B cell (primary cell): ENCODE results near the gene TRPV5. TPM values are rescaled to one million over a fixed set of nuclear protein-coding genes. Genes with fewer than 3 reads are reported as not detected.

Experiments
- ATAC-seq: fragments of 200-7000 bp; cut with Tn5 transposase; one replicate; pipeline ENCODE4 v1.10.0; 2021; ENCODE audit warnings: low read depth, mild to moderate bottlenecking, moderate number of reproducible peaks, moderate library complexity
- CTCF ChIA-PET: fragments of 350-600 bp; sonication (Branson Sonifier 250); formaldehyde crosslinking; loops from one replicate; lab custom pipeline; 2021; ENCODE audit warnings: antibody characterized with exemption, inconsistent platforms; lab: Charles Lee
- POLR2A ChIA-PET: fragments of 350-600 bp; sonication (Branson Sonifier 250); formaldehyde crosslinking; loops from one replicate; lab custom pipeline; 2021; ENCODE audit warnings: antibody characterized with exemption; lab: Charles Lee
- DNase-seq: peaks from one replicate; pipeline ENCODE4 v3.0.0; 2013
- H2AFZ ChIP-seq: 2 replicates; pipeline ENCODE4 v1.6.1; 2012; ENCODE audit warnings: mild to moderate bottlenecking, low read depth, low read length; ENCODE audit not compliant: insufficient read depth, poor library complexity, severe bottlenecking
- H3K27ac ChIP-seq, 2 donors: 1 replicate in 1 of 2; 2 replicates in 1 of 2; pipeline ENCODE4 v1.5.1; 2012 to 2013; ENCODE audit warnings: low read length in 2 of 2, mild to moderate bottlenecking in 2 of 2, moderate library complexity in 1 of 2
- H3K27me3 ChIP-seq, 4 experiments: fragments of 200-600 bp in 1 of 4; sonication (generic) in 1 of 4; replicated peaks in 1 of 4; 1 replicate in 2 of 4; 2 replicates in 2 of 4; pipeline versions ENCODE4 v1.6.1 to v1.7.0; 2013 to 2016; ENCODE audit warnings: low read length in 3 of 4, mild to moderate bottlenecking in 2 of 4, mixed read lengths in 1 of 4, moderate library complexity in 1 of 4; ENCODE audit not compliant: insufficient read depth in 4 of 4, control insufficient read depth in 3 of 4; ENCODE audit errors: control extremely low read depth in 1 of 4
- H3K36me3 ChIP-seq, 2 experiments: replicated peaks in 1 of 2; 1 replicate in 1 of 2; 2 replicates in 1 of 2; pipeline versions ENCODE4 v1.6.1 to v1.7.1; 2013; ENCODE audit warnings: low read length in 1 of 2; ENCODE audit not compliant: insufficient read depth in 2 of 2, control insufficient read depth in 1 of 2; ENCODE audit errors: control extremely low read depth in 1 of 2, extremely low read depth in 1 of 2
- H3K4me1 ChIP-seq, 2 donors: fragments of 200-600 bp in 1 of 2; sonication (generic) in 1 of 2; 1 replicate in 1 of 2; 2 replicates in 1 of 2; pipeline versions ENCODE4 v1.5.1 to v1.6.1; 2013 to 2017; ENCODE audit warnings: low read length in 2 of 2; ENCODE audit not compliant: control insufficient read depth in 2 of 2, insufficient read depth in 2 of 2
- H3K4me2 ChIP-seq: replicated peaks from 2 replicates; pipeline ENCODE3; 2012; ENCODE audit warnings: mild to moderate bottlenecking, low read depth, low read length; ENCODE audit not compliant: poor library complexity, severe bottlenecking
- H3K4me3 ChIP-seq, 5 experiments: fragments of 200-600 bp in 1 of 5; sonication (generic) in 1 of 5; 1 replicate in 3 of 5; 2 replicates in 2 of 5; pipeline versions ENCODE4 v1.5.1 to v1.7.0; 2011 to 2016; ENCODE audit warnings: low read length in 4 of 5, mild to moderate bottlenecking in 4 of 5, low read depth in 2 of 5, control low read depth in 1 of 5, moderate library complexity in 1 of 5; ENCODE audit not compliant: insufficient read depth in 1 of 5; ENCODE audit errors: control extremely low read depth in 1 of 5, extremely low read depth in 1 of 5
- H3K79me2 ChIP-seq: fragments of 200-600 bp; sonication (generic); one replicate; pipeline ENCODE4 v1.6.0; 2016; ENCODE audit warnings: low read length; ENCODE audit not compliant: control insufficient read depth, insufficient read depth
- H3K9ac ChIP-seq: fragments of 200-600 bp; sonication (generic); 2 replicates; pipeline ENCODE4 v1.6.1; 2017; ENCODE audit warnings: mild to moderate bottlenecking, low read length, moderate library complexity
- H3K9me3 ChIP-seq, 3 donors: one replicate each; pipeline versions ENCODE4 v1.6.1 to v1.7.1; 2013; ENCODE audit warnings: low read length in 2 of 3; ENCODE audit not compliant: control insufficient read depth in 2 of 3, insufficient read depth in 1 of 3; ENCODE audit errors: control extremely low read depth in 1 of 3
- H4K20me1 ChIP-seq: 2 replicates; pipeline ENCODE4 v1.6.0; 2012; ENCODE audit warnings: mild to moderate bottlenecking, low read length; ENCODE audit not compliant: insufficient read depth, control insufficient read depth, poor library complexity, severe bottlenecking
- H3K27ac Mint-ChIP-seq: one replicate; pipeline ENCODE4 v1.8.0; 2021; ENCODE audit warnings: mixed read lengths
- H3K27me3 Mint-ChIP-seq: one replicate; pipeline ENCODE4 v1.8.0; 2021; ENCODE audit warnings: mixed read lengths
- H3K4me1 Mint-ChIP-seq: one replicate; pipeline ENCODE4 v1.8.0; 2021; ENCODE audit warnings: mixed read lengths
- H3K4me3 Mint-ChIP-seq: one replicate; pipeline ENCODE4 v1.8.0; 2021; ENCODE audit warnings: mixed read lengths
- H3K9me3 Mint-ChIP-seq: one replicate; pipeline ENCODE4 v1.8.0; 2022; ENCODE audit warnings: mixed read lengths; ENCODE audit not compliant: insufficient read depth
- EZH2 ChIP-seq: IDR thresholded peaks from 2 replicates; pipeline ENCODE4 v1.6.1; 2012; ENCODE audit warnings: borderline replicate concordance, low read depth, mild to moderate bottlenecking, moderate library complexity, low read length; ENCODE audit not compliant: insufficient read depth, poor library complexity, severe bottlenecking
- WGBS: methylation state at CpG from one replicate; pipeline ENCODE4 v1.1.5; 2013; ENCODE audit warnings: missing lambda C conversion rate; ENCODE audit not compliant: insufficient coverage; 5-methylcytosine and 5-hydroxymethylcytosine counted together
- intact Hi-C: fragments of 100-400 bp; cut with micrococcal nuclease; formaldehyde crosslinking; loops from one replicate; pipeline ENCODE4 v1.10.0; 2022
- polyA plus RNA-seq: library from polyadenylated mRNA; depleted of rRNA; stranded (reverse); fragments of >200 nt; gene quantifications from 2 replicates; pipeline ENCODE4 v1.2.3, GENCODE V29; 2012
- total RNA-seq, 2 donors: library from RNA; stranded (reverse); fragments of 120-200 nt in 1 of 2; gene quantifications; 1 replicate in 1 of 2; 2 replicates in 1 of 2; pipeline versions ENCODE4 v1.2.3 to v1.2.4, GENCODE V29; 2013 to 2022
- TF ChIP-seq, protein P1 (sequence below): fragments of 200-600 bp; IDR thresholded peaks from one replicate; pipeline ENCODE4 v1.8.0; 2022; ENCODE audit warnings: antibody characterized with exemption, mild to moderate bottlenecking

TRPV5 gene
- total and polyA plus RNA-seq, 2 donors (not counting 1 experiment from before 2014, with no cell fraction given): 0.03 TPM; not detected in 1

DNA sequence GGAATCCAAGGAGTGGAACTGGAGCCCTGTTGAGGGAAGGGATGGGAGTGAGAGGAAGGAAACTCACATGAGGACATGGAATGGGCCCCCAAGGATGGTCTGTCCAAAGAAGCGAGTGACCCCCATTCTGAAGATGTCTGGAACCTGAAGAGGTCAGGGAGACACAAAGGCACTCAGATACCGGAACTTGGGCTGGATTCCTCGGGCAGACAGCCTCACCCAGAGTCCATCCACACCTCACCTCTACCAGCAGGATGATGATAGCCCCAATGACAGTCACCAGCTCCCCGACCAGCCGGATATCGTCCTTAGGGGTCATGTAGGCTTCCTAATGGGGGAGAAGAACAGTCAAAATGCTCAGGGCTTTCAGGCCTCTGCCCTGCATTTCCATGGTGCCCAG lies 58.7 kb downstream of the TRPV5 start:
- H3K9me3 ChIP-seq: peaks cover 0 to 15% (median 0%) of the 10 kb centered on the region in 3 donors
- CTCF ChIA-PET: no interaction called here
- H3K27me3 Mint-ChIP-seq: peaks cover 11% of the 10 kb centered on the region

DNA sequence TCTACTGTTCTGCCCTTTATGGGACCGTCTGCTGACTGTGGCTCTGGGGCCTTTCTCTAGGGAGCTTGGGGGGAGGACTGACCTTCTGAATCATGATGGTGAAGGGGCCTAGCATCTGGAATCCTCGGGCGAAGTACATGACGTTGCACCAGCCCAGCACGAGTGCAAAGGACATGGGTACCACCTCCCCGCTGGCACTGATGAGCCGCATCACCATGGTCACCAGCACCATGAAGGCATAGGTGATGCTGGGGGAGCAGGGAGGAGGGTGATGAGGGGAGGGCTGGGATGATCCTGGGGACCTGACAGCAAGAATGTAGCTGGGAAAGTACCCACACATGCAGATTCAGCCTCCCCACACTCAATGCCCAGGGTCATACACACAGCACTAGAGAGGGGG lies 59.1 kb downstream of the TRPV5 start:
- Mint-ChIP-seq H3K27me3 (peaks cover 6% of the 10 kb centered on the region), H3K4me1 (no peaks in the 10 kb centered on the region), H3K4me3 (no peak overlapping the region), H3K9me3 (no peaks in the 10 kb centered on the region), H3K27ac (no peak overlapping the region)
- peaks cover 0 to 5% (median 0%) of the 10 kb centered on the region in 4 experiments for H3K27me3 ChIP-seq
- 97% methylated on average over 7 of the region's 7 CpGs for WGBS
- H3K4me3 ChIP-seq: no peak overlapping the region
- intact Hi-C loops: no loop called here
- ATAC-seq (no peak), DNase-seq (no peak)
- no peaks in the 10 kb centered on the region for H3K4me1 ChIP-seq
- TF ChIP-seq, protein P1, sequence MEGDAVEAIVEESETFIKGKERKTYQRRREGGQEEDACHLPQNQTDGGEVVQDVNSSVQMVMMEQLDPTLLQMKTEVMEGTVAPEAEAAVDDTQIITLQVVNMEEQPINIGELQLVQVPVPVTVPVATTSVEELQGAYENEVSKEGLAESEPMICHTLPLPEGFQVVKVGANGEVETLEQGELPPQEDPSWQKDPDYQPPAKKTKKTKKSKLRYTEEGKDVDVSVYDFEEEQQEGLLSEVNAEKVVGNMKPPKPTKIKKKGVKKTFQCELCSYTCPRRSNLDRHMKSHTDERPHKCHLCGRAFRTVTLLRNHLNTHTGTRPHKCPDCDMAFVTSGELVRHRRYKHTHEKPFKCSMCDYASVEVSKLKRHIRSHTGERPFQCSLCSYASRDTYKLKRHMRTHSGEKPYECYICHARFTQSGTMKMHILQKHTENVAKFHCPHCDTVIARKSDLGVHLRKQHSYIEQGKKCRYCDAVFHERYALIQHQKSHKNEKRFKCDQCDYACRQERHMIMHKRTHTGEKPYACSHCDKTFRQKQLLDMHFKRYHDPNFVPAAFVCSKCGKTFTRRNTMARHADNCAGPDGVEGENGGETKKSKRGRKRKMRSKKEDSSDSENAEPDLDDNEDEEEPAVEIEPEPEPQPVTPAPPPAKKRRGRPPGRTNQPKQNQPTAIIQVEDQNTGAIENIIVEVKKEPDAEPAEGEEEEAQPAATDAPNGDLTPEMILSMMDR: no peak
- no peak for TF ChIP-seq EZH2
- no peak overlapping the region for H3K27ac ChIP-seq
- peaks cover 2 to 22% of the 10 kb centered on the region in 2 experiments for H3K36me3 ChIP-seq
- POLR2A ChIA-PET: no interaction called here
- H4K20me1 ChIP-seq: no peaks in the 10 kb centered on the region
- no peak overlapping the region for H2AFZ ChIP-seq
- H3K9me3 ChIP-seq: peaks cover 0 to 15% (median 0%) of the 10 kb centered on the region in 3 donors
- H3K79me2 ChIP-seq: no peaks in the 10 kb centered on the region
- CTCF ChIA-PET: no interaction called here
- no peak overlapping the region for H3K9ac ChIP-seq
- H3K4me2 ChIP-seq: no peak overlapping the region

More for the DNA sequence above, 58.7 kb downstream of the TRPV5 start:
- POLR2A ChIA-PET: no interaction called here
- Histone ChIP-seq H3K4me1 (no peaks in the 10 kb centered on the region), H3K4me3 (no peak overlapping the region), H3K36me3 (peaks cover under 1 to 18% of the 10 kb centered on the region in 2 experiments), H3K27me3 (peaks cover 0 to 5% (median 0%) of the 10 kb centered on the region in 4 experiments), H3K4me2 (no peak overlapping the region), H4K20me1 (no peaks in the 10 kb centered on the region), H3K9ac (no peak overlapping the region), H3K79me2 (no peaks in the 10 kb centered on the region), H2AFZ (no peak overlapping the region), H3K27ac (no peak overlapping the region)
- Mint-ChIP-seq H3K9me3 (no peaks in the 10 kb centered on the region), H3K4me1 (no peaks in the 10 kb centered on the region), H3K4me3 (no peak overlapping the region), H3K27ac (no peak overlapping the region)
- DNase-seq: no peak
- intact Hi-C loops: no loop called here
- 100% methylated on average over 3 of the region's 6 CpGs for WGBS
- no peak for ATAC-seq
- TF ChIP-seq, protein P1: no peak
- no peak for TF ChIP-seq EZH2
